OCI-LY1 (cell line): ENCODE results near the gene SVOPL.

ENCODE experiments used
- CTCF ChIP-seq: fragments of 200-600 bp; sonication (generic), shearing (Covaris generic); IDR thresholded peaks from 2 replicates; pipeline ENCODE4 v1.5.1; 2017; ENCODE audit warnings: mild to moderate bottlenecking, antibody characterized with exemption, low read length, moderate library complexity, mixed read lengths
- EZH2 ChIP-seq: fragments of 200-600 bp; sonication (generic), shearing (Covaris generic); IDR thresholded peaks from 2 replicates; pipeline ENCODE4 v1.8.0; 2017; ENCODE audit warnings: borderline replicate concordance, mixed run types, mild to moderate bottlenecking, antibody characterized with exemption, low read length, moderate library complexity, mixed read lengths

- TF ChIP-seq CTCF (no peak), EZH2 (no peak)
Observed at GRCh38 chr7:138649506-138649905, 51.7 kb downstream of the SVOPL start.
